DND-41 (cell line): ENCODE results near the gene TYMP.

Source experiments
- CTCF ChIP-seq: IDR thresholded peaks from 2 replicates; pipeline ENCODE4 v1.5.1; 2012; ENCODE audit warnings: borderline replicate concordance, low read length, moderate library complexity, mild to moderate bottlenecking; ENCODE audit not compliant: poor library complexity, severe bottlenecking; ENCODE audit errors: extremely low read depth
- EZH2 ChIP-seq: IDR thresholded peaks from 3 replicates; pipeline ENCODE4 v1.6.1; 2012; ENCODE audit warnings: borderline replicate concordance, low read depth, mild to moderate bottlenecking, moderate library complexity, low read length, inconsistent platforms; ENCODE audit not compliant: severe bottlenecking

- TF ChIP-seq CTCF, result no peak
- no peak for TF ChIP-seq EZH2
Measured at GRCh38 chr22:50575426-50575941, 45.7 kb upstream of the TYMP start.
